ENCODE results near the gene TNC.

TNC gene

DNA sequence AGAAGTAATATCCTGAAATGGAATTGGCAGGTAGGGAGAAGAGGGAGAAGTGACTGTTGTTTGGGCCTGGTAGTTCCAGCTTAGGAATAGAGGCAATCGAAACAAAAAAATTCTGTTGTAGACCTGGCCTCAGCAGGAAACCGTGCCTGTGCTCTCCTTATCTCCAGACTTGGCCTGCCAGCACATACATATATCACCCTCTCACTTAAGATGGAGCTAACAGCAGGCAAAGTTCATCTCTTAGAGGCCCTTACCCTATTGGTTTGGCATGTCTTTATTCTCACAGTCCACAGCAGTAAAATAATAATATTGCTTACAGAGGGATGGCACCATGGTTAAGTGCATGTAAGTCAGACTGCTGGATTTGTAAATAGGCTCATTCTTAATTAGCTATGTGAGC, 19.6 kb upstream of the TNC start:
- TF ChIP-seq EZH2phosphoT487 (IDR thresholded peaks at IDR 0.05; ENCODE audit: borderline replicate concordance, low read length): no peak
- TF ChIP-seq, protein P1, sequence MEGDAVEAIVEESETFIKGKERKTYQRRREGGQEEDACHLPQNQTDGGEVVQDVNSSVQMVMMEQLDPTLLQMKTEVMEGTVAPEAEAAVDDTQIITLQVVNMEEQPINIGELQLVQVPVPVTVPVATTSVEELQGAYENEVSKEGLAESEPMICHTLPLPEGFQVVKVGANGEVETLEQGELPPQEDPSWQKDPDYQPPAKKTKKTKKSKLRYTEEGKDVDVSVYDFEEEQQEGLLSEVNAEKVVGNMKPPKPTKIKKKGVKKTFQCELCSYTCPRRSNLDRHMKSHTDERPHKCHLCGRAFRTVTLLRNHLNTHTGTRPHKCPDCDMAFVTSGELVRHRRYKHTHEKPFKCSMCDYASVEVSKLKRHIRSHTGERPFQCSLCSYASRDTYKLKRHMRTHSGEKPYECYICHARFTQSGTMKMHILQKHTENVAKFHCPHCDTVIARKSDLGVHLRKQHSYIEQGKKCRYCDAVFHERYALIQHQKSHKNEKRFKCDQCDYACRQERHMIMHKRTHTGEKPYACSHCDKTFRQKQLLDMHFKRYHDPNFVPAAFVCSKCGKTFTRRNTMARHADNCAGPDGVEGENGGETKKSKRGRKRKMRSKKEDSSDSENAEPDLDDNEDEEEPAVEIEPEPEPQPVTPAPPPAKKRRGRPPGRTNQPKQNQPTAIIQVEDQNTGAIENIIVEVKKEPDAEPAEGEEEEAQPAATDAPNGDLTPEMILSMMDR (IDR thresholded peaks at IDR 0.05; ENCODE audit: low read depth, low read length, poor library complexity, severe bottlenecking): no peak
- Histone ChIP-seq H3K9me2 (replicated peaks; ENCODE audit: control insufficient read depth, low read length) (no peaks in the 10 kb centered on the region), H3K4me1 (ENCODE audit: control insufficient read depth, low read length) (no peaks in the 10 kb centered on the region), H3K36me3 (ENCODE audit: control insufficient read depth, low read length) (no peaks in the 10 kb centered on the region), H3K27me3 (ENCODE audit: control insufficient read depth, low read length) (no peaks in the 10 kb centered on the region), H3K27ac (ENCODE audit: low read depth, low read length) (no peak overlapping the region), H4K20me1 (ENCODE audit: control insufficient read depth, insufficient read depth, low read depth, low read length) (no peaks in the 10 kb centered on the region), H3K4me3 (ENCODE audit: low read length) (no peak overlapping the region), H3K4me2 (ENCODE audit: low read length) (no peak overlapping the region), H3K79me2 (ENCODE audit: control insufficient read depth, low read length) (no peaks in the 10 kb centered on the region), H3F3A (ENCODE audit: control insufficient read depth, insufficient read depth) (no peaks in the 10 kb centered on the region), H3K9me3 (ENCODE audit: control insufficient read depth, insufficient read depth, low read length) (no peaks in the 10 kb centered on the region)

DNA sequence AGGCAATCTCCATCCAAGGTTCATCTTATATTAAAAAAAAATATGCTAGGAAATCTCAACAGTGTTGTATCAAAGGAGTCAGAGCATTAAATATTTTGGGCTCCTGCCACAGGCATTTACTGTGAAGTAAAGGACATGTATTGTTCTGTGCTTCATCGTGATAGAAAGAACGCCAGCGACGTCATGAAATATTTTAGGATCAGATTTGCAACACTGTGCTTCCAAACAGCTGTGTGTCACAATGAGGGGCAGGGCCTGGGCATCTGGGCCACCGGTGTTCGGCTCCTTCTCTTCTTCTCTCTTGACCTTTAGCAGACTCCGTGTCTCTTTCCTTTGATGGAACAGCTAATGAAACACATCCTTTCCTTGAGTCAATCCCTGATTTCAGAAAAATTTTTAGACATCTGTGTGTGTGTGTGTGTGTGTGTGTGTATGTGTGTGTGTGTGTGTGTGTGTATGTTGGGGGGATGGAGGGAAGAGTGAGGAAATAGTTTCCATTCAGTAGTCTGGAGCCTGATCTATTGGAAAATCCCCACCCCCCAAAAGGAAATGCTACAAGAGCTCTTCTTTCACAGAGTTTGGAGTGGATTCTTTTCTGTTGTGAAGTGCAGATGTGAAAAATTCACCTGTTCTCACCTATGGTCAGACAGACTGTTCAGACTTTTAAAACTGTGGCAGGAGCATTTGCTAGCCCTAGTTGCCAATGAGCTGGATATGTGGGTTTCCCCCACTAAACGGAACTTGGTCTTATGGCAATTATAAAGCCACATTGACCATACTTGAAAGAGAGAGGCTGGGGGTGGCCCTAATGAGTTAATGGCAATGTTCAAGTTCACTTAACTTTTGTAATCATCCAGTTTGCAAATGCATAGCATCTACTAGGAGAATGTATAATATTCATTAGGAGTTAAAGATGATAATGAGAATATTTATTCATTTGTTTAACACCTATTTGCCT, 18.1 kb upstream of the TNC start:
- Histone ChIP-seq H4K20me1 (ENCODE audit: control insufficient read depth, insufficient read depth, low read depth, low read length) (no peaks in the 10 kb centered on the region), H3K27me3 (ENCODE audit: control insufficient read depth, low read length) (no peaks in the 10 kb centered on the region), H3K4me3 (ENCODE audit: low read length) (no peak overlapping the region), H3K36me3 (ENCODE audit: control insufficient read depth, low read length) (no peaks in the 10 kb centered on the region), H3K79me2 (ENCODE audit: control insufficient read depth, low read length) (no peaks in the 10 kb centered on the region), H3K9me3 (ENCODE audit: control insufficient read depth, insufficient read depth, low read length) (no peaks in the 10 kb centered on the region), H3K27ac (ENCODE audit: low read depth, low read length) (no peak overlapping the region), H3K9me2 (replicated peaks; ENCODE audit: control insufficient read depth, low read length) (no peaks in the 10 kb centered on the region), H3K4me1 (ENCODE audit: control insufficient read depth, low read length) (no peaks in the 10 kb centered on the region), H3K4me2 (ENCODE audit: low read length) (no peak overlapping the region), H3F3A (ENCODE audit: control insufficient read depth, insufficient read depth) (no peaks in the 10 kb centered on the region)
- TF ChIP-seq, protein P1 (IDR thresholded peaks at IDR 0.05; ENCODE audit: low read depth, low read length, poor library complexity, severe bottlenecking): no peak
- no peak for TF ChIP-seq EZH2phosphoT487 (IDR thresholded peaks at IDR 0.05; ENCODE audit: borderline replicate concordance, low read length)

DNA sequence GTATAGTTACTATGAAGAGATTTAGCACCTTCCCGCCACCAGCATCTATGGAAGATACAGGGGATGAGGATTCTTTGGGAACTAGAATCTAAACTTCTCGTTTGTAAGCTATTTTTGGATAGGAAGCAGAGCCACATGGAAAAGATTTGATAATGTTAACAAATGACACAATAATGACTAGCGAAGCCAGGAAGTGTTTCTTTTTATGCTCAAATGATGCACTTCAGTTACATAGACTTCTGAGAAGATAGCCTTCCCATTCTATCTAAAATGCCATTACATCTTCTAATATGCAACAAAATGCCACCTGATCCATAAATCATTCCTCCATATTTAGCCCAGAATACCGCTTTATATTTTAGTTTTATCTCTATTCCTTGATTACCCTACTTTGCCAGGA, 17.0 kb upstream of the TNC start:
- Histone ChIP-seq H4K20me1 (ENCODE audit: control insufficient read depth, insufficient read depth, low read depth, low read length) (no peaks in the 10 kb centered on the region), H3K4me3 (ENCODE audit: low read length) (no peak overlapping the region), H3K9me2 (replicated peaks; ENCODE audit: control insufficient read depth, low read length) (no peaks in the 10 kb centered on the region), H3K79me2 (ENCODE audit: control insufficient read depth, low read length) (no peaks in the 10 kb centered on the region), H3F3A (ENCODE audit: control insufficient read depth, insufficient read depth) (no peaks in the 10 kb centered on the region), H3K27ac (ENCODE audit: low read depth, low read length) (no peak overlapping the region), H3K4me1 (ENCODE audit: control insufficient read depth, low read length) (no peaks in the 10 kb centered on the region), H3K36me3 (ENCODE audit: control insufficient read depth, low read length) (no peaks in the 10 kb centered on the region), H3K4me2 (ENCODE audit: low read length) (no peak overlapping the region), H3K27me3 (ENCODE audit: control insufficient read depth, low read length) (no peaks in the 10 kb centered on the region), H3K9me3 (ENCODE audit: control insufficient read depth, insufficient read depth, low read length) (no peaks in the 10 kb centered on the region)
- TF ChIP-seq EZH2phosphoT487 (IDR thresholded peaks at IDR 0.05; ENCODE audit: borderline replicate concordance, low read length): no peak
- TF ChIP-seq, protein P1 (IDR thresholded peaks at IDR 0.05; ENCODE audit: low read depth, low read length, poor library complexity, severe bottlenecking): no peak
